Liver (tissue), 9 donors: ENCODE results near the gene HVCN1. TPM values are rescaled to one million over a fixed set of nuclear protein-coding genes. Genes with fewer than 3 reads are reported as not detected.

Experiments used
- DNase-seq: peaks from one replicate; pipeline ENCODE4 v3.0.0-alpha.2; 2017; ENCODE audit warnings: low spot score
- H3K27ac ChIP-seq, 2 donors: one replicate each; pipeline ENCODE4 v1.7.0; 2013; ENCODE audit warnings: inconsistent platforms in 2 of 2, low read length in 2 of 2, control low read depth in 1 of 2, low read depth in 1 of 2, mild to moderate bottlenecking in 1 of 2
- H3K27me3 ChIP-seq, 4 donors: one replicate each; pipeline versions ENCODE4 v1.6.1 to v1.7.0; 2013; ENCODE audit warnings: low read length in 3 of 4, inconsistent platforms in 1 of 4, mild to moderate bottlenecking in 1 of 4, moderate library complexity in 1 of 4; ENCODE audit not compliant: control insufficient read depth in 4 of 4, insufficient read depth in 4 of 4
- H3K36me3 ChIP-seq, 4 donors: one replicate each; pipeline versions ENCODE4 v1.6.1 to v1.7.0; 2013; ENCODE audit warnings: low read length in 3 of 4, mild to moderate bottlenecking in 3 of 4, low read depth in 1 of 4, moderate library complexity in 1 of 4; ENCODE audit not compliant: control insufficient read depth in 4 of 4, insufficient read depth in 3 of 4
- H3K4me1 ChIP-seq, 4 donors: one replicate each; pipeline versions ENCODE4 v1.6.1 to v1.7.0; 2013; ENCODE audit warnings: low read length in 3 of 4, mild to moderate bottlenecking in 3 of 4, moderate library complexity in 1 of 4; ENCODE audit not compliant: control insufficient read depth in 4 of 4, insufficient read depth in 4 of 4
- H3K4me3 ChIP-seq, 3 donors: one replicate each; pipeline versions ENCODE4 v1.6.1 to v1.7.0; 2013; ENCODE audit warnings: low read length in 3 of 3, control low read depth in 1 of 3, low read depth in 1 of 3, mild to moderate bottlenecking in 1 of 3
- H3K9ac ChIP-seq, 2 donors: one replicate each; pipeline ENCODE4 v1.7.0; 2013; ENCODE audit warnings: low read length in 2 of 2, mild to moderate bottlenecking in 2 of 2, moderate library complexity in 2 of 2, control low read depth in 1 of 2, low read depth in 1 of 2
- H3K9me3 ChIP-seq, 4 donors: one replicate each; pipeline versions ENCODE4 v1.6.1 to v1.7.0; 2013; ENCODE audit warnings: low read length in 3 of 4; ENCODE audit not compliant: control insufficient read depth in 4 of 4
- ATF3 ChIP-seq: IDR thresholded peaks from 2 replicates; pipeline ENCODE4 v1.6.1; 2016; ENCODE audit warnings: antibody characterized with exemption
- CTCF ChIP-seq: fragments of 150-350 bp; IDR thresholded peaks from 2 replicates; pipeline ENCODE4 v1.5.1; 2017; ENCODE audit warnings: improper control_type of control experiment, low read depth, low read length; ENCODE audit not compliant: missing input control
- EGR1 ChIP-seq, 2 donors: IDR thresholded peaks; 2 replicates each; pipeline ENCODE4 v1.6.1; 2016 to 2018; ENCODE audit warnings: antibody characterized with exemption in 2 of 2, low read depth in 2 of 2
- FOXA2 ChIP-seq: IDR thresholded peaks from 2 replicates; pipeline ENCODE4 v1.6.1; 2016; ENCODE audit warnings: antibody characterized with exemption
- GABPA ChIP-seq, 2 donors: IDR thresholded peaks in 1 of 2; conservative IDR thresholded peaks in 1 of 2; 2 replicates each; pipeline ENCODE4 v1.6.1; 2016; ENCODE audit warnings: antibody characterized with exemption in 2 of 2, mild to moderate bottlenecking in 1 of 2, moderate library complexity in 1 of 2
- HNF4A ChIP-seq, 2 donors: conservative IDR thresholded peaks; 2 replicates each; pipeline ENCODE4 v1.6.1; 2016; ENCODE audit warnings: antibody characterized with exemption in 2 of 2, mild to moderate bottlenecking in 2 of 2
- HNF4G ChIP-seq: IDR thresholded peaks from 2 replicates; pipeline ENCODE4 v1.6.1; 2016; ENCODE audit warnings: antibody characterized with exemption
- JUND ChIP-seq, 2 donors: IDR thresholded peaks; 2 replicates each; pipeline ENCODE4 v1.6.1; 2016; ENCODE audit warnings: antibody characterized with exemption in 2 of 2
- MAX ChIP-seq: IDR thresholded peaks from 2 replicates; pipeline ENCODE4 v1.6.1; 2016; ENCODE audit warnings: antibody characterized with exemption
- NR2F2 ChIP-seq: IDR thresholded peaks from 2 replicates; pipeline ENCODE4 v1.6.1; 2016; ENCODE audit warnings: antibody characterized with exemption
- RAD21 ChIP-seq, 2 donors: IDR thresholded peaks; 2 replicates each; pipeline ENCODE4 v1.6.1; 2016; ENCODE audit warnings: antibody characterized with exemption in 2 of 2, mild to moderate bottlenecking in 2 of 2
- RXRA ChIP-seq, 2 donors: IDR thresholded peaks; 2 replicates each; pipeline ENCODE4 v1.6.1; 2017 to 2018; ENCODE audit warnings: antibody characterized with exemption in 2 of 2, mild to moderate bottlenecking in 1 of 2
- SP1 ChIP-seq: IDR thresholded peaks from 2 replicates; pipeline ENCODE4 v1.6.1; 2018; ENCODE audit warnings: antibody characterized with exemption, mild to moderate bottlenecking
- TAF1 ChIP-seq: conservative IDR thresholded peaks from 2 replicates; pipeline ENCODE4 v1.6.1; 2016; ENCODE audit warnings: antibody characterized with exemption, mild to moderate bottlenecking
- YY1 ChIP-seq: IDR thresholded peaks from 2 replicates; pipeline ENCODE4 v1.6.1; 2016; ENCODE audit warnings: antibody characterized with exemption, mild to moderate bottlenecking
- WGBS: extraction: QIAGEN DNeasy Blood & Tissue Kit; methylation state at CpG from one replicate; pipeline ENCODE4 v1.1.7; 2013; 5-methylcytosine and 5-hydroxymethylcytosine counted together
- polyA plus RNA-seq, 2 donors: library from polyadenylated mRNA; stranded (reverse) in 1 of 2; unstranded in 1 of 2; fragments of 200-250 nt in 1 of 2; fragments of >200 nt in 1 of 2; fragmentation: Nextera tagmentation in 1 of 2; extraction: Ambion mirVana in 1 of 2; gene quantifications; one replicate each; pipeline versions ENCODE4 v1.2.1 to v1.2.3, GENCODE V29; 2013 to 2015
- total RNA-seq, 2 donors: library from RNA; depleted of rRNA; stranded (reverse); fragments of >200 nt; gene quantifications; one replicate each; pipeline ENCODE4 v1.2.3, GENCODE V29; 2014
- TF ChIP-seq, protein P1 (sequence below): IDR thresholded peaks from 2 replicates; pipeline ENCODE4 v1.6.1; 2016; ENCODE audit warnings: antibody characterized with exemption, mild to moderate bottlenecking
- TF ChIP-seq, protein P2 (sequence below): IDR thresholded peaks from 2 replicates; pipeline ENCODE4 v1.6.1; 2016; ENCODE audit warnings: antibody characterized with exemption
- donor health status: healthy.
- donor health status: healthy.
- donor health status: healthy.
- donor health status: healthy.
- donor health status: healthy.

Gene HVCN1
- total and polyA plus RNA-seq, 4 donors: 1.8 to 5.4 (median 2.5) TPM

DNA sequence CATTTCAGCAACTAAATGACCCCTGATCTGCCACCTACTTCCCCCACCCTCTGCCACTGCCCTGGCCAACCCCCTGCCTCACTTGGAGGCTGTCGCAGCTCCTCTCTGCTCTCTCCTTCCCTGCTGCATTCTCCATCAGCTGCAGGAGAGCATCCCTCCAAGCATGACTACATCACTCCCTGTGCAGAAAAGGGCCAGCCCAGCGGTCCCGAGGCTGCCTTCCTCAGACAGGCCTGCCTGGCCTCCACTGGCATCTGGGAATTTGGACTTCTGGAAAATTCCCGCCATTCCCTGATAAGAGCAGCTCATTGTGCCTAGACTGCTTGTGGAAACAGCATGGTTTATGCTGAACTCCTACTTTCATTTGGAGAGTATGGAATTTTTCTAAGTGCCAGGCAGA lies 12.7 kb downstream of the HVCN1 start:
- Histone ChIP-seq H3K27me3 (no peaks in the 10 kb centered on the region), H3K36me3 (no peaks in the 10 kb centered on the region), H3K9me3 (no peaks in the 10 kb centered on the region), H3K4me1 (peaks cover 0 to 7% (median 3%) of the 10 kb centered on the region in 4 donors), H3K9ac (no peak overlapping the region), H3K4me3 (no peak overlapping the region), H3K27ac (no peak overlapping the region)
- TF ChIP-seq JUND (IDR thresholded peaks at IDR 0.05): no peak
- TF ChIP-seq FOXA2: no peak
- no peak for TF ChIP-seq HNF4A (conservative IDR thresholded peaks at IDR 0.05)
- TF ChIP-seq TAF1: no peak
- no peak for TF ChIP-seq SP1
- TF ChIP-seq RXRA (IDR thresholded peaks at IDR 0.05): no peak
- TF ChIP-seq, protein P1, sequence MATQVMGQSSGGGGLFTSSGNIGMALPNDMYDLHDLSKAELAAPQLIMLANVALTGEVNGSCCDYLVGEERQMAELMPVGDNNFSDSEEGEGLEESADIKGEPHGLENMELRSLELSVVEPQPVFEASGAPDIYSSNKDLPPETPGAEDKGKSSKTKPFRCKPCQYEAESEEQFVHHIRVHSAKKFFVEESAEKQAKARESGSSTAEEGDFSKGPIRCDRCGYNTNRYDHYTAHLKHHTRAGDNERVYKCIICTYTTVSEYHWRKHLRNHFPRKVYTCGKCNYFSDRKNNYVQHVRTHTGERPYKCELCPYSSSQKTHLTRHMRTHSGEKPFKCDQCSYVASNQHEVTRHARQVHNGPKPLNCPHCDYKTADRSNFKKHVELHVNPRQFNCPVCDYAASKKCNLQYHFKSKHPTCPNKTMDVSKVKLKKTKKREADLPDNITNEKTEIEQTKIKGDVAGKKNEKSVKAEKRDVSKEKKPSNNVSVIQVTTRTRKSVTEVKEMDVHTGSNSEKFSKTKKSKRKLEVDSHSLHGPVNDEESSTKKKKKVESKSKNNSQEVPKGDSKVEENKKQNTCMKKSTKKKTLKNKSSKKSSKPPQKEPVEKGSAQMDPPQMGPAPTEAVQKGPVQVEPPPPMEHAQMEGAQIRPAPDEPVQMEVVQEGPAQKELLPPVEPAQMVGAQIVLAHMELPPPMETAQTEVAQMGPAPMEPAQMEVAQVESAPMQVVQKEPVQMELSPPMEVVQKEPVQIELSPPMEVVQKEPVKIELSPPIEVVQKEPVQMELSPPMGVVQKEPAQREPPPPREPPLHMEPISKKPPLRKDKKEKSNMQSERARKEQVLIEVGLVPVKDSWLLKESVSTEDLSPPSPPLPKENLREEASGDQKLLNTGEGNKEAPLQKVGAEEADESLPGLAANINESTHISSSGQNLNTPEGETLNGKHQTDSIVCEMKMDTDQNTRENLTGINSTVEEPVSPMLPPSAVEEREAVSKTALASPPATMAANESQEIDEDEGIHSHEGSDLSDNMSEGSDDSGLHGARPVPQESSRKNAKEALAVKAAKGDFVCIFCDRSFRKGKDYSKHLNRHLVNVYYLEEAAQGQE: no peak
- no peak for TF ChIP-seq CTCF
- TF ChIP-seq ATF3: no peak
- no peak for TF ChIP-seq NR2F2
- TF ChIP-seq YY1: no peak
- no peak for TF ChIP-seq EGR1 (IDR thresholded peaks at IDR 0.05; ENCODE audit: low read depth in 2 of 2)
- no peak for TF ChIP-seq RAD21 (IDR thresholded peaks at IDR 0.05)
- WGBS: 87% methylated on average over 4 of the region's 4 CpGs
- DNase-seq: no peak

- DNase-seq: no peak
- Histone ChIP-seq H3K9me3 (no peaks in the 10 kb centered on the region), H3K4me3 (no peak overlapping the region), H3K4me1 (peaks cover 0 to 5% (median 1%) of the 10 kb centered on the region in 4 donors), H3K27ac (no peak overlapping the region), H3K36me3 (no peaks in the 10 kb centered on the region), H3K27me3 (no peaks in the 10 kb centered on the region), H3K9ac (no peak overlapping the region)
- WGBS: 78% methylated on average over 4 of the region's 4 CpGs
- TF ChIP-seq RXRA (IDR thresholded peaks at IDR 0.05) (no peak), NR2F2 (no peak), EGR1 (IDR thresholded peaks at IDR 0.05; ENCODE audit: low read depth in 2 of 2) (no peak), SP1 (no peak), GABPA (IDR thresholded peaks at IDR 0.05 in 1 of 2, conservative IDR thresholded peaks at IDR 0.05 in 1 of 2) (no peak), HNF4G (no peak), HNF4A (conservative IDR thresholded peaks at IDR 0.05) (no peak), ATF3 (no peak), FOXA2 (no peak), MAX (no peak), RAD21 (IDR thresholded peaks at IDR 0.05) (no peak), TAF1 (no peak), YY1 (no peak), JUND (IDR thresholded peaks at IDR 0.05) (no peak)
- TF ChIP-seq, protein P2, sequence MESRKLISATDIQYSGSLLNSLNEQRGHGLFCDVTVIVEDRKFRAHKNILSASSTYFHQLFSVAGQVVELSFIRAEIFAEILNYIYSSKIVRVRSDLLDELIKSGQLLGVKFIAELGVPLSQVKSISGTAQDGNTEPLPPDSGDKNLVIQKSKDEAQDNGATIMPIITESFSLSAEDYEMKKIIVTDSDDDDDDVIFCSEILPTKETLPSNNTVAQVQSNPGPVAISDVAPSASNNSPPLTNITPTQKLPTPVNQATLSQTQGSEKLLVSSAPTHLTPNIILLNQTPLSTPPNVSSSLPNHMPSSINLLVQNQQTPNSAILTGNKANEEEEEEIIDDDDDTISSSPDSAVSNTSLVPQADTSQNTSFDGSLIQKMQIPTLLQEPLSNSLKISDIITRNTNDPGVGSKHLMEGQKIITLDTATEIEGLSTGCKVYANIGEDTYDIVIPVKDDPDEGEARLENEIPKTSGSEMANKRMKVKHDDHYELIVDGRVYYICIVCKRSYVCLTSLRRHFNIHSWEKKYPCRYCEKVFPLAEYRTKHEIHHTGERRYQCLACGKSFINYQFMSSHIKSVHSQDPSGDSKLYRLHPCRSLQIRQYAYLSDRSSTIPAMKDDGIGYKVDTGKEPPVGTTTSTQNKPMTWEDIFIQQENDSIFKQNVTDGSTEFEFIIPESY: no peak
- TF ChIP-seq, protein P1: no peak
Observed at GRCh38 chr12:110670161-110670701, 18.7 kb downstream of the HVCN1 start.
